PC-9 (cell line): ENCODE measurements around the gene FAM118A. TPM values are rescaled to one million over a fixed set of nuclear protein-coding genes. Genes with fewer than 3 reads are reported as not detected.

Source experiments
- BruUV-seq: library from RNA; stranded (reverse); fragments of 400-500 nt; replicated peaks from 2 replicates; lab custom pipeline; 2021; lab: Mats Ljungman, UMichigan
- CTCF ChIA-PET: fragments of 300-600 bp; sonication (Branson Sonifier 250); formaldehyde crosslinking; loops from one replicate; lab custom pipeline; 2022; ENCODE audit warnings: antibody characterized with exemption; lab: Charles Lee
- POLR2A ChIA-PET: fragments of 300-600 bp; sonication (Branson Sonifier 250); formaldehyde crosslinking; loops from one replicate; lab custom pipeline; 2022; ENCODE audit warnings: antibody characterized with exemption; ENCODE audit not compliant: unreplicated experiment; lab: Charles Lee
- DNase-seq, 2 experiments: peaks; one replicate each; pipeline versions ENCODE4 v3.0.0 to v3.0.0-alpha.2; 2015 to 2022; ENCODE audit warnings: mixed read lengths in 1 of 2
- H2AFZ ChIP-seq: fragments of 200-600 bp; sonication (generic); 2 replicates; pipeline ENCODE4 v1.8.1; 2017; ENCODE audit warnings: antibody characterized with exemption
- H3F3A ChIP-seq: fragments of 200-600 bp; sonication (generic); 2 replicates; pipeline ENCODE4 v1.8.1; 2017; ENCODE audit warnings: antibody characterized with exemption, mild to moderate bottlenecking, low read depth; ENCODE audit not compliant: insufficient read depth
- H3K27ac ChIP-seq: fragments of 200-600 bp; sonication (generic); 2 replicates; pipeline ENCODE4 v1.6.1; 2016; ENCODE audit warnings: mixed run types
- H3K27me3 ChIP-seq: fragments of 200-600 bp; sonication (generic); 2 replicates; pipeline ENCODE4 v1.6.1; 2016; ENCODE audit warnings: low read depth, mixed run types; ENCODE audit not compliant: insufficient read depth
- H3K36me3 ChIP-seq: fragments of 200-600 bp; sonication (generic); 2 replicates; pipeline ENCODE4 v1.6.1; 2016; ENCODE audit warnings: low read depth, mixed run types
- H3K4me1 ChIP-seq: fragments of 200-600 bp; sonication (generic); replicated peaks from 2 replicates; pipeline ENCODE4 v1.6.1; 2016; ENCODE audit warnings: mixed run types; ENCODE audit not compliant: insufficient read depth
- H3K4me2 ChIP-seq: fragments of 200-600 bp; sonication (generic); 2 replicates; pipeline ENCODE4 v1.6.1; 2017; ENCODE audit warnings: mixed run types
- H3K4me3 ChIP-seq: fragments of 200-600 bp; sonication (generic); 2 replicates; pipeline ENCODE4 v1.6.1; 2016; ENCODE audit warnings: mixed run types
- H3K79me2 ChIP-seq: fragments of 200-600 bp; sonication (generic); 2 replicates; pipeline ENCODE4 v1.6.1; 2017; ENCODE audit warnings: low read depth, mixed run types
- H3K9me2 ChIP-seq: fragments of 200-600 bp; sonication (generic); 2 replicates; pipeline ENCODE4 v1.8.1; 2017; ENCODE audit warnings: mild to moderate bottlenecking; ENCODE audit not compliant: insufficient read depth
- H3K9me3 ChIP-seq: fragments of 200-600 bp; sonication (generic); 2 replicates; pipeline ENCODE4 v1.8.1; 2016; ENCODE audit warnings: low read depth; ENCODE audit not compliant: insufficient read depth
- H4K20me1 ChIP-seq: fragments of 200-600 bp; sonication (generic); 2 replicates; pipeline ENCODE4 v1.8.1; 2017; ENCODE audit not compliant: insufficient read depth
- CTCF ChIP-seq: fragments of 200-600 bp; sonication (generic); conservative IDR thresholded peaks from 2 replicates; pipeline ENCODE4 v1.6.1; 2017; ENCODE audit warnings: mixed run types, antibody characterized with exemption, mild to moderate bottlenecking, moderate library complexity
- EZH2 ChIP-seq: fragments of 200-600 bp; sonication (generic); IDR thresholded peaks from 2 replicates; pipeline ENCODE4 v1.8.0; 2017; ENCODE audit warnings: antibody characterized with exemption, low read depth
- intact Hi-C: fragments of 100-400 bp; cut with micrococcal nuclease; formaldehyde crosslinking; loops from one replicate; pipeline ENCODE4 v1.10.0; 2022; ENCODE audit not compliant: unreplicated experiment
- total RNA-seq: library from RNA; stranded (reverse); gene quantifications from 2 replicates; pipeline ENCODE4 v1.2.3, GENCODE V29; 2021

Gene FAM118A
- total RNA-seq, 1 experiment from 2014 or later: 24.4 TPM

- Histone ChIP-seq H3K9me3 (no peaks in the 10 kb centered on the region), H3K9me2 (no peaks in the 10 kb centered on the region), H2AFZ (no peak overlapping the region), H3K4me1 (peaks cover 8% of the 10 kb centered on the region; the same call in 1 of the 2 replicates), H3K4me2 (peak overlapping the region; percentile 99), H3K27ac (no peak overlapping the region), H4K20me1 (no peaks in the 10 kb centered on the region), H3F3A (no peaks in the 10 kb centered on the region; the same call in 1 of the 2 replicates), H3K79me2 (no peaks in the 10 kb centered on the region), H3K4me3 (peak overlapping the region; percentile 69; the same call in 1 of the 2 replicates), H3K27me3 (no peaks in the 10 kb centered on the region), H3K36me3 (no peaks in the 10 kb centered on the region)
- CTCF ChIA-PET: no interaction called here
- BruUV-seq: no TSS peak
- no peak for DNase-seq
- POLR2A ChIA-PET: no interaction called here
- intact Hi-C loops: no loop called here
- TF ChIP-seq CTCF (no peak), EZH2 (no peak)
Observed at GRCh38 chr22:45270095-45271020, 39.4 kb upstream of the FAM118A start.

GRCh38 chr22:45271667-45272201 lies 38.0 kb upstream of the FAM118A start:
- no peaks in the 10 kb centered on the region for H3K27me3 ChIP-seq
- H3K27ac ChIP-seq: no peak overlapping the region
- no peaks in the 10 kb centered on the region; the same call in 1 of the 2 replicates for H3F3A ChIP-seq
- no TSS peak for BruUV-seq
- no peak for TF ChIP-seq CTCF
- TF ChIP-seq EZH2: no peak
- H4K20me1 ChIP-seq: no peaks in the 10 kb centered on the region
- H3K79me2 ChIP-seq: no peaks in the 10 kb centered on the region
- ChIA-PET CTCF (no interaction called here), POLR2A (no interaction called here)
- no peak overlapping the region for H3K4me3 ChIP-seq
- no peaks in the 10 kb centered on the region for H3K36me3 ChIP-seq
- no peak overlapping the region for H2AFZ ChIP-seq
- intact Hi-C loops: no loop called here
- H3K4me2 ChIP-seq: no peak overlapping the region
- no peak for DNase-seq
- no peaks in the 10 kb centered on the region for H3K9me2 ChIP-seq
- no peaks in the 10 kb centered on the region for H3K9me3 ChIP-seq
- peaks cover 8% of the 10 kb centered on the region; the same call in 1 of the 2 replicates for H3K4me1 ChIP-seq

GRCh38 chr22:45272498-45272897 lies 37.2 kb upstream of the FAM118A start:
- H2AFZ ChIP-seq: no peak overlapping the region
- no peak for DNase-seq
- peaks cover 8% of the 10 kb centered on the region; the same call in 1 of the 2 replicates for H3K4me1 ChIP-seq
- H3K4me3 ChIP-seq: no peak overlapping the region
- TF ChIP-seq CTCF (no peak), EZH2 (no peak)
- H4K20me1 ChIP-seq: no peaks in the 10 kb centered on the region
- POLR2A ChIA-PET: no interaction called here
- no peaks in the 10 kb centered on the region for H3K36me3 ChIP-seq
- H3K27ac ChIP-seq: no peak overlapping the region
- no peaks in the 10 kb centered on the region for H3K79me2 ChIP-seq
- CTCF ChIA-PET: interaction anchor here (0.7 kb wide), 2 partner anchors 534 to 704 kb away, joined by 7 to 10 read pairs; partner anchors contain the start of gene WNT7B
- intact Hi-C loops: no loop called here
- H3F3A ChIP-seq: no peaks in the 10 kb centered on the region
- no peaks in the 10 kb centered on the region for H3K9me3 ChIP-seq
- H3K4me2 ChIP-seq: no peak overlapping the region
- no TSS peak for BruUV-seq
- H3K9me2 ChIP-seq: no peaks in the 10 kb centered on the region
- no peaks in the 10 kb centered on the region for H3K27me3 ChIP-seq
